Measurements from ENCODE around the gene PSEN1.

Gene PSEN1

GRCh38 chr14:73258845-73259611, 122.7 kb downstream of the PSEN1 start:
- no peak for DNase-seq

DNA sequence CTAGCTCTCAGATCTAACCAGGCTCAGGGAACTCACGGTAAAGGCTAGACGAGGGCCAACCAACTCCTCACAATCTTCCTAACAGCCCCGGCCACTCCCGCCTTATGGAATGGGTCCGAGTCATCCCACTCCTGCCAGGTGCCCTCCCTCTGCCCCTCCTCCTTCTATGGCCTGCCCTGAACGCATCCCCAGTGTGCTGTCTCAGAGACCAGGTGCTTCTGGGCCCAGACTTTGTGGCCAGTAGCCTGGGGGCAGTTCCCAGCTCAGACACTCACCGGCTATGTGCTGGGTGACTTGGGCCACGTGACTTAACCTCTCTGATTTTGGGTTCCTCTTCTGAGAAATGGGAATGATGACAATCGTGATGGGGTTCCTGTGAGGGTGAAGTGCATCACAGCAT, 123.5 kb downstream of the PSEN1 start:
- no peak for DNase-seq

DNA sequence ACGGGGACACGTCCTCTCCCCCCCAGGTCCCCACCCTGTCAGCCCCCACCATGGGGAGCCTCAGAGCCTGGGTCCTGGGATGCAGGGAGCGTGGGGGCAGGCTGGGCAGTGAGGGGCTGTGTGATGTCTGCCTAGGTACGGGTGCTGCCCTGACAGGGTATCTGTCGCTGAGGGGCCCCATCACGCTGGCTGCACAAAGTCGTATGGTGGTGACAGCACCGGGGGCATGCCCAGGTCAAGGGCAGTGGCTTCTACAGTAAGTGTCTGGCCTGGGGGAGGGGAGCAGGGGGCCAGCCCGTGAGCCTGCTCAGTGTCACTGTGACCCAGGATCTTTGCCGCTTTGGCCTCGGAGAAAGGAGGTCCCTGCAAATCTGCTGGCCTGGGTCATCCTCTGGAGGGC, 124.3 kb downstream of the PSEN1 start:
- no peak for DNase-seq

GRCh38 chr14:73261075-73261474, 124.8 kb downstream of the PSEN1 start:
- no peak for DNase-seq

DNA sequence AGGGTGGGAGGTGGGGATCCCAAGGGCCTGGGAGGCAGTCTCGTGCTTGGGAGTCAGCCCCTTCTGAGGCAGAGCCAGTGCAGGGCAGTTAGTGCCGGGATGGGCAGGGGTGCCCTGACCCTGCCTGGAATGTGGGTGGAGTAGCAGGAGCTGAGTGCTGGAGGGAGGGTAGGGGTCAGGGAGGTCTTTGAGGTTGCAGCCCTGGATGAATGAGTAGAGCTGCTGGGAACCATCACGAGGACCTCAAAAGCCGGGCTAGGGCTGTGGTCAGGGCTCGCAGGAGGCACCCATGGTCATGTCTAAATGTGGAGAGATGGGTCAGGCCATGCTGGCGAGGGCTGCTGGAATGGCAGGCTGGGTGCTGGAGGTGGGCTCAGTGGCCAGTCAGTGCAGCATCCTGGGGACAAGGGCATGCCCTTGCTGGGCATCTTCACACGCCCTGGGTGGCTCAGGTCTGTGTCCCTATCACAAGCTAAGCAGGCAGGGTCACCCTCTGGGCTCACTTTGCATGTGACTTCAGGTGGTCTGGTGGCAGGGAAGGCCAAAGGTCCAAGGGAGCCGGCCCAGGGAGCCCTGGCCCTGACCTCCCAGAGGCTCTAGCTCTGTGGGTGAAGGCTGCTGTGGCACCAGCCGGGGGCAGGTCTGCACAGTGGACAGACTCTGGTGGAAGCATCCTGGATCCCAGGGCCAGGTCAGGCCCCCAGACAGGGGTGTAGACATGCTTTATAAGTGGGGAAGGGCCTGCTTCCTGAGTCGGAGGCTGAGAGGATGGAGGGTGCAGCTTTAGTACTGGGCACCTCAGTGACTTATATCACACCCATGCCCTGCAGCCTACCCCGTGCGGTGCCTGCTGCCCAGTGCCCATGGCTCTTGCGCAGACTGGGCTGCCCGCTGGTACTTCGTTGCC, 125.5 kb downstream of the PSEN1 start:
- DNase-seq = no peak

DNA sequence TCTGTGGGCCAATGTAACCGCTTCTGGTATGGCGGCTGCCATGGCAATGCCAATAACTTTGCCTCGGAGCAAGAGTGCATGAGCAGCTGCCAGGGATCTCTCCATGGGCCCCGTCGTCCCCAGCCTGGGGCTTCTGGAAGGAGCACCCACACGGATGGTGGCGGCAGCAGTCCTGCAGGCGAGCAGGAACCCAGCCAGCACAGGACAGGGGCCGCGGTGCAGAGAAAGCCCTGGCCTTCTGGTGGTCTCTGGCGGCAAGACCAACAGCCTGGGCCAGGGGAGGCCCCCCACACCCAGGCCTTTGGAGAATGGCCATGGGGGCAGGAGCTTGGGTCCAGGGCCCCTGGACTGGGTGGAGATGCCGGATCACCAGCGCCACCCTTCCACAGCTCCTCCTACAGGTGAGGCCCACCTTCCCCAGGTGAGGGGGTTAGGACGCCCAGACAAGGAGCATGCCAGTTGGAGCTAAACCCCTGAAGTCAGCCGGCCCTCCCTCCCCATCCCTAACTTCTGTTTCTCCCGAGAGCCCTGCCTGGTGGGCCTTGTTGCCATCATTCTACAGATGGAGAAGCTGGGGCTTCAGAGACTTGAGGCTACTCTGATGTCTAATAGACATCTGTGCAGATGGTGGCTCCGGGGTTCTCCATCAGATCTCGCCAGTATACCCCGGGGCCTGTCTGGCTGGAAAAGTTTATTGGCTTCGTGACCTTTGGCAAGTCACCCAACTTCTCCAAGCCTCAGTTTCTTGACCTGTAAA, 126.3 kb downstream of the PSEN1 start:
- no peak for DNase-seq

DNA sequence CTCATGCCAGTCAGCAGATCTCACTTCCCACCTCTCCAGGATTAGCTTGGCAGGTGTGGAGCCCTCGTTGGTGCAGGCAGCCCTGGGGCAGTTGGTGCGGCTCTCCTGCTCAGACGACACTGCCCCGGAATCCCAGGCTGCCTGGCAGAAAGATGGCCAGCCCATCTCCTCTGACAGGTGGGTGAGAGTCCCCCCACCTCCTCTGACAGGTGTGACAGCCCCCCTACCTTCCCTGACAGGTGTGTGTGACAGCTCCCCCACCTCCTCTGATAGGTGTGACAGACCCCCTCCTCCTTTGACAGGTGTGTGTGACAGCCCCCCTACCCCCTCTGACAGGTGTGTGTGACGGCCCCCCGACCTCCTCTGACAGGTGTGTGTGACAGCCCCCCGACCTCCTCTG, 127.3 kb downstream of the PSEN1 start:
- DNase-seq = no peak

GRCh38 chr14:73264080-73264884, 128.0 kb downstream of the PSEN1 start:
- no peak for DNase-seq

DNA sequence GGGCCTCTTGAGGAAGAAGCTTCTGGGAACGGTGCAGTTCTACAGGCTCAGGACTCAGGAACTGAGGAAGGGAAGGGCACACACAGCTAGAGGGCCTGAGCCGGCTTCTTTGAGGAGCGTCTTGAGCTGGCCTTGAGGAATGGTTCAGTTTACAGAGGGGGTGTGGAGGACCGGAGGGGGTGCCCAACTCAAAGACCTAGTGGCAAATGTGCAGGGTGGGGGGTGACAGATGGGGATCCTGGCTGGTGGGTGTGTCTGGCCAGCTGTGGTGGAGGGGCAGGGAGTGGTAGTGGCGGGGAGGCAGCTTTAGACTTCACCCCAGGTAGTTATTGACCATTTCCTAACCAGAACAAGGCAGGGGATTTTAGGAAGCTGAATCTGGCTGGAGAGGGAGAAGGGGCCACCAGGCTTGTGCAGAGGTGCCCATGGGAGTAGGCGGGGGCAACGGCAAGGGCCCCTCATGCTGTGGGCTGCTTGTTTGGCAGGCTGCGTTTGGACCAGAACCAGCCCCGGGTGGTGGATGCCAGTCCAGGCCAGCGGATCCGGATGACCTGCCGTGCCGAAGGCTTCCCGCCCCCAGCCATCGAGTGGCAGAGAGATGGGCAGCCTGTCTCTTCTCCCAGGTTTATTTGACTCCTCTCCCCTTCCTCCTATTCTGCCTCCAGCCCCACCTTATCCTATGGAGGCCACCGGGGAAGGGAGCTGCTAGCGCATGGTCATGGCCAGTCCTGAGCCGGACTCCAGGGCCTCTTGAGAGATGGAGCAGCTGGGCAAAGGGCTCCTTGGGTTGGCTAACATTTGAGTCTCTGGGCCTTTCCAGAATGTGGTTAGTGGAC, 128.8 kb downstream of the PSEN1 start:
- DNase-seq = no peak

DNA sequence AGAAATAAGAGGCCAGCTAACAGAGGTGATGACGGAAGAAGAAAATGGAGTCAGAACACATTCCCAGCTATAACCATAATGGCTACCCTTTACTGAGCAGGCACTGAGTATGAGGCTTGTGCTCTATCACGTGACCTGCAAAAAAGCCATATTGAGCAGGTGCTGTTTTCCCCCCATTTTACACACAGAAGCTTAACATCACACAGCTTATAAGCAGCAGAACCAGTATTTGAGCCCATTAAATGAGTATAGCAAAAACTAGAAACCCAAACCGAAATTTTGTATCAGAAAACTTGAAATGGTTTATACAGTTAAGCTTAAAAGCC, 129.4 kb downstream of the PSEN1 start:
- DNase-seq = no peak

GRCh38 chr14:73266317-73266716, 130.0 kb downstream of the PSEN1 start:
- DNase-seq = no peak

DNA sequence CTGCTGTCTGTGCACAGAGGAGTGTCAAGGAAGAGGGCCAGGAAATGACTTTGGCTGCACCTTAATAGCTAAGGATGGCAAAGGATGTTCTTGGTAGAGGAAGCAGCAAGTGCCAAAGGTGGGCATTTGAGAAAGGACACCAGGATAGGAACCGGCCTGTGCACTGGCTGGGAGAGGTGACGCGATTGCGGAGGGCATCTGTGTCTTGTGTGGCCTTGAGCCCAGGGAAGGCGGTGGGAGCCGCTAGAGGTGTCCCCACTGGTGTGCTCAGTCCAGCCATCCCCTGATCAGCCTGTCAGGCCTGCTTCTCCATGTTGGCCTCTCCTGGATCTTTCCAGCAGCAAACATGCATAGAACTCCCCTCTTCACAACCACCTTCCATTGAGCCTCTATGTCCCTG, 131.2 kb downstream of the PSEN1 start:
- no peak for DNase-seq

- peak; percentile 22 for DNase-seq
These were observed 133.6 kb downstream of the PSEN1 start for GRCh38 chr14:73269729-73270531.

- DNase-seq = no peak
These were observed 136.1 kb downstream of the PSEN1 start for GRCh38 chr14:73272393-73272792.
